ENCODE measurements around the gene THAP7. TPM values are rescaled to one million over a fixed set of nuclear protein-coding genes. Genes with fewer than 3 reads are reported as not detected.
A peak's percentile ranks its signal among the peaks of the same experiment; 100 is the strongest.

The THAP7 gene
- total RNA-seq, 1 experiment from 2014 or later = 24.6 TPM

- Histone ChIP-seq H3K79me2 (ENCODE audit: insufficient read depth, low read length) (no peaks in the 10 kb centered on the region), H2BK12ac (ENCODE audit: insufficient read length, low read depth, low read length) (no peak overlapping the region), H3K18ac (ENCODE audit: insufficient read length, low read depth, low read length) (peak overlapping the region; percentile 58), H2AFZ (ENCODE audit: low read length) (no peak overlapping the region), H4K91ac (ENCODE audit: insufficient read length, low read depth, low read length) (no peak overlapping the region), H4K8ac (replicated peaks; ENCODE audit: insufficient read length, low read depth, low read length) (no peak overlapping the region), H3K4me2 (ENCODE audit: insufficient read depth, insufficient read length, low read length) (peak overlapping the region; percentile 42), H3K79me1 (ENCODE audit: insufficient read depth, low read depth, low read length, poor library complexity, severe bottlenecking) (no peaks in the 10 kb centered on the region), H3K14ac (ENCODE audit: insufficient read depth, low read length) (peak overlapping the region; percentile 80; the same call in 1 of the 2 replicates), H3K4ac (ENCODE audit: low read depth, low read length) (no peak overlapping the region), H3T11ph (ENCODE audit: low read length) (no peak overlapping the region), H2BK15ac (ENCODE audit: low read depth, low read length) (no peak overlapping the region), H3K56ac (ENCODE audit: insufficient read length, low read depth, low read length) (no peak overlapping the region), H3K9ac (ENCODE audit: extremely low read depth, insufficient read length, low read length) (peak overlapping the region; percentile 35), H3K9me3 (ENCODE audit: control insufficient read depth, low read depth, low read length) (no peaks in the 10 kb centered on the region), H4K20me1 (ENCODE audit: control insufficient read depth, insufficient read depth, insufficient read length) (no peaks in the 10 kb centered on the region), H3K23me2 (ENCODE audit: insufficient read length, low read depth, low read length, poor library complexity, severe bottlenecking) (peaks cover 14% of the 10 kb centered on the region), H2BK20ac (ENCODE audit: low read depth, low read length, poor library complexity, severe bottlenecking) (no peak overlapping the region), H2BK5ac (ENCODE audit: insufficient read length, low read length) (no peak overlapping the region), H4K5ac (ENCODE audit: insufficient read length, low read depth, low read length) (no peak overlapping the region), H2BK120ac (ENCODE audit: low read depth, low read length, poor library complexity, severe bottlenecking) (no peak overlapping the region), H3K23ac (ENCODE audit: insufficient read length, low read depth, low read length) (no peak overlapping the region), H3K27ac (ENCODE audit: insufficient read length, low read depth, low read length) (no peak overlapping the region), H3K4me1 (ENCODE audit: insufficient read depth, low read length) (0 out of 2 replicates have a peak, but pooled peaks cover 2% of the 10 kb centered on the region), H2AK5ac (ENCODE audit: insufficient read length, low read length) (no peak overlapping the region), H3K27me3 (ENCODE audit: insufficient read depth, low read length) (no peaks in the 10 kb centered on the region; the same call in 1 of the 2 replicates)
- Mint-ChIP-seq H3K4me3 (peak overlapping the region; percentile 49 to 74; a peak in 4 of 5 replicates), H3K27me3 (ENCODE audit: low read depth) (peaks cover 50% of the 10 kb centered on the region), H3K36me3 (ENCODE audit: insufficient read depth in 1 of 3, low read depth in 3 of 3) (peaks cover 4 to 15% (median 7%) of the 10 kb centered on the region in 3 experiments; a peak in 5 of 7 replicates), H3K27ac (peak overlapping the region in 1 of 3 experiments; percentile 97; a peak in 1 of 7 replicates), H3K4me1 (peaks cover 28 to 30% of the 10 kb centered on the region in 2 experiments), H3K9me3 (peaks cover 13 to 15% of the 10 kb centered on the region in 2 experiments)
- WGBS (ENCODE audit: extremely low coverage, insufficient read length, low lambda C conversion rate) = no CpG with 5 or more reads among the region's 13 CpGs
- no peak for TF ChIP-seq CTCF (conservative IDR thresholded peaks at IDR 0.05)
- peak; percentile 49 for DNase-seq
Observed at GRCh38 chr22:20979940-20980453, 21.9 kb downstream of the THAP7 start.

Data from H9 (cell line).